Amygdala (tissue), 56 donors: ENCODE data around the gene IMMP2L.

Experiments used
- DNase-seq, 56 donors: peaks; one replicate each; lab custom pipeline; 2025; lab: John Stamatoyannopoulos, UW

Gene IMMP2L

GRCh38 chr7:111560773-111561653 lies 1.3 kb downstream of the IMMP2L start:
- DNase-seq: peak in 1 of 56 donors; percentile 0

GRCh38 chr7:111558991-111559390 lies 3.3 kb downstream of the IMMP2L start:
- DNase-seq: no peak

GRCh38 chr7:111556977-111557376 lies 5.3 kb downstream of the IMMP2L start:
- no peak for DNase-seq

- DNase-seq: no peak
Measured at GRCh38 chr7:111554086-111554485, 8.2 kb downstream of the IMMP2L start.

- no peak for DNase-seq
Measured at GRCh38 chr7:111541067-111541466, 21.2 kb downstream of the IMMP2L start.

GRCh38 chr7:111540199-111540815 lies 22.0 kb downstream of the IMMP2L start:
- no peak for DNase-seq

- DNase-seq: no peak
Measured at GRCh38 chr7:111537134-111537533, 25.2 kb downstream of the IMMP2L start.

- DNase-seq: no peak
Measured at GRCh38 chr7:111535142-111535870, 27.0 kb downstream of the IMMP2L start.

GRCh38 chr7:111532625-111533024 lies 29.7 kb downstream of the IMMP2L start:
- DNase-seq: no peak

- DNase-seq: no peak
Measured at GRCh38 chr7:111531993-111532392, 30.3 kb downstream of the IMMP2L start.

GRCh38 chr7:111530356-111530668 lies 32.0 kb downstream of the IMMP2L start:
- no peak for DNase-seq

- no peak for DNase-seq
Measured at GRCh38 chr7:111529507-111530355, 32.6 kb downstream of the IMMP2L start.

- no peak for DNase-seq
Measured at GRCh38 chr7:111528331-111528730, 34.0 kb downstream of the IMMP2L start.

GRCh38 chr7:111527545-111527944 lies 34.7 kb downstream of the IMMP2L start:
- DNase-seq: no peak

GRCh38 chr7:111525100-111525499 lies 37.2 kb downstream of the IMMP2L start:
- no peak for DNase-seq

- no peak for DNase-seq
Measured at GRCh38 chr7:111521660-111522059, 40.6 kb downstream of the IMMP2L start.

GRCh38 chr7:111518264-111518663 lies 44.0 kb downstream of the IMMP2L start:
- DNase-seq: no peak

- DNase-seq: no peak
Measured at GRCh38 chr7:111517549-111517951, 44.7 kb downstream of the IMMP2L start.

GRCh38 chr7:111516612-111517011 lies 45.7 kb downstream of the IMMP2L start:
- no peak for DNase-seq

- no peak for DNase-seq
Measured at GRCh38 chr7:111513566-111513965, 48.7 kb downstream of the IMMP2L start.

GRCh38 chr7:111511845-111512244 lies 50.4 kb downstream of the IMMP2L start:
- no peak for DNase-seq
